Hematopoietic multipotent progenitor cell (in vitro differentiated cells): ENCODE results near the gene ASB9. TPM values are rescaled to one million over a fixed set of nuclear protein-coding genes. Genes with fewer than 3 reads are reported as not detected.
"Not testable (repeated sequence)": the region's sequence is repeated elsewhere in the genome, so short reads cannot be mapped to it uniquely, and the experiment has no call there.

Experiments used
- DNase-seq, 3 donors: peaks; one replicate each; pipeline ENCODE4 v3.0.0-alpha.2; 2011 to 2015; ENCODE audit warnings: low read depth in 2 of 3, low spot score in 2 of 3
- total RNA-seq: library from RNA; depleted of rRNA; stranded (reverse); fragments of >200 nt; gene quantifications from one replicate; pipeline ENCODE4 v1.2.3, GENCODE V29; 2012

ASB9 gene
- total RNA-seq, 1 donor, result 27.2 TPM

DNA sequence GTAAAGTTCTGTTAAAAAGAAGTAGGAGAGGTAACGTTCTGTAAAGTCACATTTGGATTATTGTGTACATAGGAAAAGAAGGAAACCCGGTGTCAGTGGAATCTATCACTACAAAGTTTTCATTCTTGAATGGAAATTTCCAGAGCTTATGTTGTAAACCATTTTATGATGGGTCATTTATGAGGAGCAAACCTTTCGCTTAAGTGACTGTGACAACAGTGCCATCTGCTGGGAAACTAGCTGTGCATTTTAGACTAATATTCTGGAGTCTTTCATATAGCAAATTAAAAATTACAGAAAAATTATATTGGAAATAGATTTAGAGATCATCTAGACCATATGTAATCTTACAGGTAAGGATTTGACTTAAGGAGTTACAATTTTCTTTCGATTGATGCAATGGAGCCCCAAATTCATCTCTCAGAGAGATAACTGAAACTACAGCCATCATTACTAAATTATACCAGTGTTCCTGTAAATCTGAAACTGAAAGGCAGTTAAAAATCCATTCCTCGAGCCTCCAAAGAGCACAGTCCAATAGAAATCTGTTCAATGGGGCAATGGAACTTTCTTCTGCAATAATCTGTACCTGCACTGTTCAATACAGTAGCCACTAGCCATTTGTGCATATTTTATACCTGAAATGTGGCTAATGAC, 26.9 kb downstream of the ASB9 start:
- peak in 2 of 3 donors; percentile 18 to 60 for DNase-seq

DNA sequence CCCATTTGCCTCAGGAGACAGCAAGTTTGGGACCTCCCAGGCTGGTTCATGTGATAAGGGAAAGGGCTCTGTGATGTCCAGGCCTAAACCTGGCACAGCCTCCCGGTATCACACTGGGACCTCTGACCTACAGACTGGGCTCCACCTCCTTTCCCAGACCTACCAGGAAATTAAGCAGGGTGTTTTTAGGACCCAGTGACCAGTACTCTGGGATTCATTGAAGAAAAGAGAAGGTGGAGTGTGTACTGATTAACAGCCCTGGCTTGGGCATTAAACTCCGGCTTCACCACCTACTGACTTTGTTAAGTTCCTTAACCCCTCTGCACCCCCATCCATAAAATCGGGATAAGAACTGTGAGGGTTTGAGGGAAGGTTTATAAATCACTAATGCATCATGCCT, 28.6 kb downstream of the ASB9 start:
- DNase-seq, result no peak

DNA sequence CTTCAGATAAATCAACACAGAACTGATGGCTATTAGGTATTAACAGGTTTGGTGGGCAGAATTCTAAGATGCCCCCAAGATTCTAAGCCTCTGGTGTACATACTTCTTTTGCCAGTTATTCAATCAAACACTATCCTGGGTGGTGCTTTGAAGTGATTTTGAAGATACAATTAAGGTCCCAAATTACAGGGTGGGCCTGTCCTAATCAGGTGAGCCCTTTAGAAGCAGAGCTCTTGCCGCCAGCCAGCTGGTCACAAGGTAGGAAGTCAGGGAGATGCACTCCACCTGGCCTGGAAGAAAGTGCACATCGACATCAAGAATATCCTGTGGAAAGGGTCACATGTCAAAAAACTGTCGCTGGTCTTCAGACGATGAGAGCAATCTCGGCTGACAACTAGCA, 29.5 kb downstream of the ASB9 start:
- DNase-seq, result no peak

DNA sequence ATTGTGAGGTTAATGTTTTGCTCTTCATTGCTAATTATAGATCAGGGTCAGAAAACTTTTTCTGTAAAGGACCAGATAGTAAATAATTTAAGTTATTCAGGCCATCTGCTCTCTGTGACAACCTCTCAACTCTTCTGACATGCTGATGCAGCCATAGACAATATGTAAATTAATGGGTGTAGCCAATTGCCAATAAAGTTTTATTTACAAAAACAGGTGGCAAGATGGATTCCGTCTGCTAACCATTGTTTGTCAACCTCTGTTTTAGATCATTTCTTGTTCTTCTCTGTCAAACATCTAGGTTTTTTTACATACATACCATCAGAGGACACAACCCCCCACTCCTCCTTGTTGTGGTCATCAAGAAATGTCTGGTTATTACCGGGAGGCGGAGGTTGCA, 33.7 kb downstream of the ASB9 start:
- no peak for DNase-seq

DNA sequence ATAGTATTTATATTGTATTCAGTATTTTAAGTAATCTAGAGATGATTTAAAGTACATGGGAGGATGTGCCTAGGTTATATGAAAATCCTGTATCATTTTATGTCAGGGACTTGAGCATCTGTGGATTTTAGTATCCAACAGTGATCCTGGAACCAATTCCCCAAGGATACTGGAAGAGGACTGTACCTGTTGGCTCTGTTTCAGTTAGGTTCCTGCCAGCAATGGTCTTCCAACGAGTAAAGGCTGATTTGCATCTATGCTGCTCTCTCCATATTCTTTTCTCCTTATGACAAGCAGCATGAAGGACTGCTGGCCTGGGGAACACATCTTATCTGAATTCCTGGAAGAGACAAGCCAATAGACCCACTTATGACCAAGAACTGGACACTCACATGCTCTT, 34.9 kb downstream of the ASB9 start:
- DNase-seq, result no peak

DNA sequence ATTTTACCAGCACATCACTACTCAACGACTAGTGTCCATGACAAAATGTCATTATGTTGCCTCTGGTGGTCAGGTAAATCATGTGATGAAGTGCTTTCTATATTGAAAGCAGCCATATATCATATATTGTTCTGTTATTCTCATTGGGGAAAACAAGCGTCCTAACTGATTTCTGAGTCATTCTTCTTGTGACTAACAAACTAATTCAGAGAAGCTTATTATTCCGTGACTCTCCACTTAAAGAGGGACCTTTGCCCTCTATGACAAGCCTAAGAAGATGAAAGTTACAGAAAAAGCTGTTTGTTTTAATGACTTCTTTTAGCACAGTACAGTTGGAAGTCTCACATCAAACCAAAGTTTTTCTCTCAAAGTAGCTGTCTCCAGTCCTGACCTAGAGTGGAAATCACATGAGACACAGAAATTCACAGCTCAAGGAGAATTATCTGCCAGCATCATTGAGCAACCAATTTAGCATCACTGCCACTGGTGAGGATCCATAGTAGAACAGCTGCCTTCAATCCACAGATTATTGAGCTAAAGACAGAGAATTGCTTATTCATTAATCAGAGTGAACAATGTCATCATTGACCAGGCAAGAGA, 36.4 kb downstream of the ASB9 start:
- no peak for DNase-seq

DNA sequence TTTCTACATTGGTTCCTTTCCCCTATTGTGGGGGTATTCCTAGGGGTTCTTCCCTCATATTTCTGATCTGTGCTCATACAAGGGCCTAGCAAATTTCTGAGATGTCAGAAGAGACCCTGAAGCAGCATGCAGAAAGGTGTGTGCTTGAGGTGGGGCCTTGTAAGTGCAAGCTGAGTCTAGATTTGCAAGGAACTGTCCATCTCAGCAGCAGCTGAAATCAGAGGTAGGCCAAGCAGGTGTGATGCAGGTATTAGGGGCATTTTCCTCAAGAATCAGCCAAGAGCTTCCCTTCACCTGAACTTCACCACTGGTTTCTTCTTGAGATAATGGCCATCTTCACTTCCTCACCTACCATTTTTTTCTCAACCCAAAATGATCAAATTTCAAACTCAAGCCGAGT, 45.1 kb downstream of the ASB9 start:
- no peak for DNase-seq

DNA sequence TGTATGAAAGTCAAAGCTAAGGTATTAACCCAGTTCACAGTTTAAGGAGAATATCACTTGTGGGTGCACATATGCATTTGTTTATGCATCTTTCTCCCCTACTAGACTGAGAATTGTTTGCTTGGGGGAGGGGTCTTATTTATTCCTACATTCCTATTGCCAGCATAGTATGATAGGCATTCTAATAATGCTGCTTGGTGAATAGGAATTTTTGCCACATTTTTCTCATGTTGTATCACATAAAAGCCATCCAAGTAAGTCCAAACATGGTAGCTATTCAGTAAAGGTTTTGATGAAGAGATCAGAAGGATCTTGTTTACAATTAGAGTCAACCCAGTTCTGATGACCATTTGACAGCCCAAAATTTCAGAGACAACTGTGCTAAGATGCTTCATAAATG, 48.6 kb downstream of the ASB9 start:
- DNase-seq, result no peak

DNA sequence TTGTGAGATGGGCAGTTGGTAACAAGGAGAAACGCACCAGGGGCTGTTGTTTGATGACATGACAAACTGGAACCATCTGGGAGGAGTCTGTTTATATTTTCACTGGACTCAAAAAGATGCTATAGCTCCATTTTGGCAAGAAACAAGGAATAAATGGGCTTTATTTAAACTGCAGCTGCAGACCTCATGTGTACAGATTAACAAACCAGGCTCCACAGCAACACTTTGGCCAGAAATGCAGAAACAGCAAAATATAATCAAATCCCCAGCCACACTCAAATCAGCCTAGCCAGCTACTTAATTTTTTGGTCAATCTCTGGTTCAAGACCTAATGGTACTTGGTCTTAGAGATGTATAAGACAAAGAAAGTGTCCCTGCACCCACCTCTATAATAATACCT, 52.7 kb downstream of the ASB9 start:
- DNase-seq, result no peak

DNA sequence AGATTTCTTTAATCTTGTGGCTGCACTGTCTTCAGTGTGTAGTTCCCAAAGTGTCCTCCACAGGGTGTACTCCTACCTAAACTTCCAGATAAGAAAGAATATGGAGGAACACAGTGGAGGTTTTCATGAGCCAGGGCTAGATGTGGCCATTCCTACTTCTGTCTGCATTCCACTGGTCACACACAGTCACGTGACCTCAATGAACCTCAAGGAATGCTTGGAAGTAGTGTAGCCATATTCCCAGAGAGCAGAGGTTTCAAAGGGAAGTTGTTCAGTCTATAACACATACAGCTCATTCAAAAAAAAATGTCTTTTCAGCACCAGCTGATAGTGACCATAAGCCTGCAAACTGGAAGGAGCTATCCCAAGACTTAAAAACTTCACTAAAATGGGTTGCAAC, 53.6 kb downstream of the ASB9 start:
- DNase-seq, result no peak

DNA sequence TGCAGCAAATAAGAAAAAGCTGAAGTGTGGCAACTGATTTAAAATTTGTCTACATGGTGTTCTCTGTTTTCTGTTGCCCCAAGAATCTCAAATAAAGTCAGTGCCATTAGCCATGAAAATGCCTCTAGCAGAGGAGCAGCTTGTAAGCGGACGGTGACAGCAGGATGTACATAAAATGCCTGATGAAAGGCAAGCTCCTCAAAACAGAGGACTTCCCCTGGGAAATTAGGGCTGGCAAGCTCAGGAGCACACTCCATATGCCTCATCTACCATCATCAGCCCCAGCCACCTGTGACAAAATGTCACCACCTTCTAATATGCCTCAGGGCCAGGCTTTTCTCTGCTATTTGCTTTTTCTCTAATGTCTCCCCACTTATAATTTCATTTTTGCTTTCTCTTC, 54.5 kb downstream of the ASB9 start:
- DNase-seq, result no peak

DNA sequence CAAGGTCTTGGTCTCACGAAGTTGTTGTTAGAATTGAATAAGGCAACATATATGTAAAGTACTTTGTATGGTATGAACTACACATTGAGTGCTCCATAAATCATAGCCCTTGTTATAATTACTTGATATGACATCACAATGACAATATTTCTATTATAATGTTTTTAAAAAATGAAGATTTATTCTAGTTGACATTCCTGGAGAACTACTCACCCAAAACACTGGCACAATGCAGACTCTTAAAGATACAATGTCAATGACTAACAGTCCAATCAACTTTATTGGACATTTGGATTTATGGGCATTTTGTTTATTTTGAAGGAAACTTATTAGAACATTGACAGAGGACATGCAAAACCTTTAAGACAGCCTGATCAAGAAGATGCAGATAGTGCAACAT, 55.3 kb downstream of the ASB9 start:
- no peak for DNase-seq

DNA sequence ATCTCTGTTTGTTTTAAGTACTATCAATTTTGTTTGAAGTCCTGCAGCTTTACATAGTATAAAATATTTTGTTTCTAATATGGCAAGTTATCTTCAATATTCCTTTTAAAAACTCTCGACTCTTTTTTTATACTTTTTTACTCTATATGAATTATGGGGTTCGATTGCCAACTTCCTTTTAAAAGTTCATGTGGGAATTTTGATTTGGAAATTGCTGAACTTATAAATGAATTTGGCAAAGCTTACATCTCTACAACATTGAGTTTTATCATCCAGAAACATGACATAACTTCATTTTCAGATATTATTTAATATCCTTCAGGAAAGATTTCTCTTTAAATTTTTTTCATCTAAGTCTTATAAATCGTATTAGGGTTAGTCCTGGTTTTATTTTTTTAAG, 60.8 kb downstream of the ASB9 start:
- no peak for DNase-seq

DNA sequence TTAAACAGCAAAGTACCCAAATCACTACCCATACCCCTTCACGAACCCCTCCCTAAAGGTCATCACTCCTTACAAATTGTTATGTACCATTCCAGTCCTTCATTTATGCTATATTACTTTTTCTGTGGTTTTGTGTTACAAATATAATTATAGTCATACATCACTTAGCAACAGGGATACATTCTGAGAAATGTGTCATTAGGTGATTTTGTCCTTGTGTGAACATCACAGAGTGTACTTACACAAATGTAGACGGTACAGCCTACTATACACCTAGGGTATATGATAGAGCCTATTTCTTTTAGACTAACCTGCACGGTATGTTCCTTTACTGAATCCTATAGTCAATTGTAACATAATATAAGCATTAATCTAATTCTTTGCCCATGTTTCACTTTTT, 61.9 kb downstream of the ASB9 start:
- no peak for DNase-seq

DNA sequence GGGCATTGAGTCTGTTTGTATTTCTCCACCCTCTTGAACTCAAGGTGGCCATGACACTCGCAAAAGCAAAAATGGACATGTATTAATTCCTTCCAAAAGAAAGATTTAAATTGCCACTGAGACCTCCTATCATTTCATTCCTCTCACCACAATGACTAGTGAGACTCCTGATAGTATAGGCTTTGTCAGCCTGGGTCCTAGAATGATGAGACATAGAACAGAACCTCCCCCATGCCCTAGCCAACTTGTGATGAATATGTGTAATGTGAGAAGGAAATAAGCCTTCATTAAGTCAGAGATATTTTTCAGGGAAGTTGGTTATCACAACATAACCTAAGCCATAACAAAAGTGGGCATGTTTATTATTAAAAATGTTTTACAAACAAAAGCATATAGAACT, 62.5 kb downstream of the ASB9 start:
- DNase-seq, result no peak

DNA sequence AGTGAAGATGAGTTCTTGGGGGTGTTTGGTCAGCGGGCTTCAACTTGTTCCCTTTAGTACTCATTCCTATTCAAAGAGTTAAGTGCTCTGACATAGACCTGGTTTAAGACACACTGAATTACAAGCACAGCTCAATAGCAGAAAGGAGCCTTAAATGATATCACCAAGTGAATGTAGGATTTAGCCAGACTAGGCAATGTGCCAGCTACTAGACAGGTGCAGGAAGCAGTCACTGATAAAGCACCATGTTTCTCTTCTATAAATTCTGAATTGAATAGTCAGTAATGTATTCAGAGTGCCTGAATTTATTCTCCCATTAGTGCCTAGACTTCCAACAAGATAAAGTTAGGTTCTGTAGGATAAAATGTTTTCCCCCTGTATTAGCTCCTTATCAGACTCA, 63.6 kb downstream of the ASB9 start:
- DNase-seq, result peak in 2 of 3 donors; percentile 42 to 75

DNA sequence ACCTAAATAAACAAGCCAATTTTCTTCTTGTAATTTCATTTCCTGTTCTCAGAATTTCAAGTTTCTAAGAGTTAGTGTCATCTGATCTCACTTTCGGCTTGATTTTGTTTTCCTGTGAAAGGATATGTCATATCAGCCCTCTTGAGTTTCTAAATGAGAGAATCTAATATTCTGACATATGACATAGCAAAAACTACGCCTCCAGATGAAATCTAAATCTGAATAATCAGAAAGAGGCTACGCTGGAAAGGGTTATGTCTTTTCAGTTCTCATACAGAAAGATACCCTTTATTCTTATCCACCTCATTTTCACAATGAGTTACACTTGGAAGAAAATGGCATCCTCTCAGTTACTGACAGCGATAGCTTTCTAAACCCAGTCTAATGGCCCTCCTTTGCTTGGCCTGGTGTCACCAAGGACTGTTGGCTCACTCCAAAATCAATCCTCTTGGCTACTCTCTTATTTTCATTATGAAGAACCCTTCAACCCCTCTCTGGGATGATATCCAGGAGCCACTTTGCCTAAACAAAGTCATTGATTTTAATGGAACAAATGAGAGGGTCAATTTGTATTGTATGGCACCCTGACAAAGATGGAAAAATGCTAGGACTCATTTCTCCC, 65.6 kb downstream of the ASB9 start:
- DNase-seq, result no peak

DNA sequence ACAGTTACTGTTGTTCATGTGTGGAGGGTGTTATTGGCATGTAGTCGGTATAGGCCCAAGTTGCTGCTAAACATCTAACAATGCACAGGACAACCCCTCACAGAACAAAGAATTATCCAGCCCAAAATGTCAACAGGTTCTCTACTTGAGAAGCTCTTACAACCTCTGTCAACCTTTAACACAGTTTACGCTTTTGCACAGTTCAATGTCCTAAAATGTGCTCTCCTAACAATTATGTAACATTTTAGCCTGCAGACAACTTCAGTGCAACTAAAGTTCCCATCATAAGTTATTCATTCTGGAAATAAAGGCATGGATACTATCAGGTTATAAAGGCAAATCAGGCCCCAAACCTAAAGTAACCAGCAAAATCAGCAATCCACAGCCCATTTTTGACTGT, 66.2 kb downstream of the ASB9 start:
- no peak for DNase-seq

DNA sequence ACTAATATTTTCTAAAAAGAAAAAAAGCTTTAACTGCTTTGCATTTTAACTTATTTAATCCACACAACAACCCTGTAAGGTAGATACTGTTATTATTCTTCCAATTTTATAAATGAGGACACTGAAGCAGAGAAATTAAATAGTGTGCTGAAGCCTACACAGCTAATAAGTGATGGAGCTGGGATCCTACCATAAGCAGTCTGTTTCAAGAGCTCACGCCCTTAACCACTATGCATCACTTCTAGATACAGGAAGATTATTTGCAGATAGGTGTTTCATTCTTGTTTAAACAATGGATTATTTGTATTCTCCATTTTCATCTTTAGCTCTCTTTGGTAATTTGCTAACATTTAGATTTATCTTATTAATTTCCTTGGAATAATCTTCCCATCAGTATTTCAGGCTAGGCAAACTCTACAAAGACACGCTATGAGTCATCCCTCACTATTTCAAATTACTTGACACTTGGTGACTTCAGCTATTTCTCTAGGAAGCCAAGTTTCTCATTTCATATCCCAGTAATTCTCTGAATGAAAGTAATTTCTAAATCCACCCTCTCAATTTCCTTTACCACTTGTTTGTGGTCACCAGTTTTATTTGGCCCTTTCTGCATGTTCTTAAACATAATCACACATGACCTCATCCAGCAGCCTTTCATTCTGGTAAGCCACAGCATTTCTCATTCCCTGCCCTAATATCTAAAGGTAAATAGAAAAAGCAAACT, 67.3 kb downstream of the ASB9 start:
- DNase-seq, result no peak

DNA sequence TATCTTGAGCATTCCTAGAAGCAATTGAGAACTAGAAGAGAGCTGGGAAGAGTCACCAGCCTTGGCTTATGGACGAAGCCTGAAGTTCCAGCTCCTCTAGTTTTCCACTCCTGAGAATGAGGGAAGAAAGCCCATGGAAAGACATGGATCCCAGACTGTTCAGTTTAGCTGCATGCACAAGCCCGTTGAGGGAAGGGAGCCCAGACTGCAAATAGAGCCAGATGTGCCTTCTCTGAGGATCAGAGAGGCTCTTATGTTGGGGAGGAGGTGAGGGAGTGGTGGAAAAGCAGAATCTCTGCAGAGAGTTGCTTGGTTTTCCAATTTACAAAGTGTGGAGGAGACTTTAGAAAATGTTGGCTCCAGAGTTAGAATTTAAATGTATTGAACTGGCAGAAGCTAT, 69.0 kb downstream of the ASB9 start:
- DNase-seq, result no peak

DNA sequence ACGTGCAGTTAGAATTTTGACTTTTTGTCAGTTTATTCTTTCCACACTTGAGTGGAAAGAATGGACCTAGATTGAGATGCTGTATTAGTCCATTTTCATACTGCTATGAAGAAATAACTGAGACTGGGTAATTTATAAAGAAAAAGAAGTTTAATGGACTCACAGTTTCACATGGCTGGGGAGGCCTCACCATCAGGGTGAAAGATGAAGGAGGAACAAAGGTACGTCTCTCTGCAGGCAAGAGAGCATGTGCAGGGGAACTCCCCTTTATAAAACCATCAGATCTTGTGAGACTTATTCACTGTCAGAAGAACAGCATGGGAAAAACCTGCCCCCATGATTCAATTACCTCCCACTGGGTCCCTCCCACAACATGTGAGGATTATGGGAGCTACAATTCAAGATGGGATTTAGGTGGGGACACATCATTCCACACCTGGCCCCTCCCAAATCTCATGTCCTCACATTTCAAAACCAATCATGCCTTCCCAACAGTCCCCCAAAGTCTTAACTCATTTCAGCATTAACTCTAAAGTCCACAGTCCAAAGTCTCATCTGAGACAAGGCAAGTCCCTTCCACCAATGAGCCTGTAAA, 71.2 kb downstream of the ASB9 start:
- DNase-seq, result not testable (repeated sequence)
